Uterus (tissue), 4 donors: Measurements from ENCODE around the gene NFATC4. TPM values are rescaled to one million over a fixed set of nuclear protein-coding genes. Genes with fewer than 3 reads are reported as not detected.
A peak's percentile ranks its signal among the peaks of the same experiment; 100 is the strongest.

Experiments used
- DNase-seq, 2 donors: peaks; one replicate each; pipeline ENCODE4 v3.0.0-alpha.2; 2019 to 2020
- H3K27ac ChIP-seq, 2 donors: fragments of 200-600 bp; sonication (generic); 1 replicate in 1 of 2; 2 replicates in 1 of 2; pipeline ENCODE4 v1.5.1; 2016 to 2018
- H3K27me3 ChIP-seq, 2 donors: fragments of 200-600 bp; sonication (generic); one replicate each; pipeline ENCODE4 v1.5.1; 2018 to 2019; ENCODE audit warnings: control low read depth in 1 of 2
- H3K36me3 ChIP-seq, 2 donors: fragments of 200-600 bp; sonication (generic); one replicate each; pipeline ENCODE4 v1.5.1; 2019; ENCODE audit warnings: control low read depth in 1 of 2
- H3K4me1 ChIP-seq, 2 donors: fragments of 200-600 bp; sonication (generic); one replicate each; pipeline ENCODE4 v1.5.1; 2018 to 2019; ENCODE audit warnings: control low read depth in 1 of 2
- H3K4me3 ChIP-seq, 2 donors: fragments of 200-600 bp; sonication (generic); 1 replicate in 1 of 2; 2 replicates in 1 of 2; pipeline ENCODE4 v1.5.1; 2018 to 2019; ENCODE audit warnings: mild to moderate bottlenecking in 1 of 2
- H3K9me3 ChIP-seq, 2 donors: fragments of 200-600 bp; sonication (generic); one replicate each; pipeline ENCODE4 v1.5.1; 2019; ENCODE audit warnings: control low read depth in 1 of 2
- POLR2A ChIP-seq, 2 donors: fragments of 450-650 bp; IDR thresholded peaks; one replicate each; pipeline ENCODE4 v1.6.1; 2016; ENCODE audit warnings: antibody characterized with exemption in 2 of 2, mild to moderate bottlenecking in 1 of 2, moderate library complexity in 1 of 2
- intact Hi-C: fragments of 100-400 bp; cut with DNase I; formaldehyde crosslinking; loops from one replicate; pipeline ENCODE4 v1.15.1; 2023; ENCODE audit warnings: low total_unique reads
- total RNA-seq, 4 donors: library from RNA; depleted of rRNA in 3 of 4; stranded (reverse); fragments of >200 nt in 3 of 4; gene quantifications; one replicate each; pipeline versions ENCODE4 v1.1.0 to v1.2.4, GENCODE V29; 2014 to 2023
- TF ChIP-seq, protein P1 (sequence below), 4 experiments: fragments of 200-600 bp in 2 of 4; fragments of 450-650 bp in 2 of 4; sonication (generic) in 2 of 4; IDR thresholded peaks; one replicate each; pipeline ENCODE4 v1.5.1; 2016 to 2019; ENCODE audit warnings: antibody characterized with exemption in 4 of 4, mild to moderate bottlenecking in 2 of 4, moderate library complexity in 1 of 4
- donor health status: DM: yes; HTN: yes; CAD: no.

NFATC4 gene
- total RNA-seq, 4 donors from 2014 or later, result 25.6 to 187 (median 86.4) TPM

GRCh38 chr14:24361326-24361725 lies 6.7 kb upstream of the NFATC4 start:
- H3K27me3 ChIP-seq, result no peaks in the 10 kb centered on the region
- H3K4me1 ChIP-seq, result no peaks in the 10 kb centered on the region
- no peaks in the 10 kb centered on the region for H3K36me3 ChIP-seq
- H3K4me3 ChIP-seq, result no peak overlapping the region
- H3K27ac ChIP-seq, result no peak overlapping the region
- intact Hi-C loops, result no loop called here
- no peaks in the 10 kb centered on the region for H3K9me3 ChIP-seq
- no peak for TF ChIP-seq POLR2A (IDR thresholded peaks at IDR 0.05)
- TF ChIP-seq, protein P1, sequence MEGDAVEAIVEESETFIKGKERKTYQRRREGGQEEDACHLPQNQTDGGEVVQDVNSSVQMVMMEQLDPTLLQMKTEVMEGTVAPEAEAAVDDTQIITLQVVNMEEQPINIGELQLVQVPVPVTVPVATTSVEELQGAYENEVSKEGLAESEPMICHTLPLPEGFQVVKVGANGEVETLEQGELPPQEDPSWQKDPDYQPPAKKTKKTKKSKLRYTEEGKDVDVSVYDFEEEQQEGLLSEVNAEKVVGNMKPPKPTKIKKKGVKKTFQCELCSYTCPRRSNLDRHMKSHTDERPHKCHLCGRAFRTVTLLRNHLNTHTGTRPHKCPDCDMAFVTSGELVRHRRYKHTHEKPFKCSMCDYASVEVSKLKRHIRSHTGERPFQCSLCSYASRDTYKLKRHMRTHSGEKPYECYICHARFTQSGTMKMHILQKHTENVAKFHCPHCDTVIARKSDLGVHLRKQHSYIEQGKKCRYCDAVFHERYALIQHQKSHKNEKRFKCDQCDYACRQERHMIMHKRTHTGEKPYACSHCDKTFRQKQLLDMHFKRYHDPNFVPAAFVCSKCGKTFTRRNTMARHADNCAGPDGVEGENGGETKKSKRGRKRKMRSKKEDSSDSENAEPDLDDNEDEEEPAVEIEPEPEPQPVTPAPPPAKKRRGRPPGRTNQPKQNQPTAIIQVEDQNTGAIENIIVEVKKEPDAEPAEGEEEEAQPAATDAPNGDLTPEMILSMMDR (IDR thresholded peaks at IDR 0.05), result no peak
- no peak for DNase-seq

GRCh38 chr14:24362241-24362960 lies 5.6 kb upstream of the NFATC4 start:
- H3K4me3 ChIP-seq, result no peak overlapping the region
- DNase-seq, result no peak

GRCh38 chr14:24363401-24363800 lies 4.6 kb upstream of the NFATC4 start:
- TF ChIP-seq POLR2A (IDR thresholded peaks at IDR 0.05), result no peak
- TF ChIP-seq, protein P1 (IDR thresholded peaks at IDR 0.05), result no peak
- DNase-seq, result no peak
- intact Hi-C loops, result no loop called here

More at GRCh38 chr14:24362241-24362960, 5.6 kb upstream of the NFATC4 start:
- intact Hi-C loops, result no loop called here
- H3K9me3 ChIP-seq, result no peaks in the 10 kb centered on the region
- no peaks in the 10 kb centered on the region for H3K36me3 ChIP-seq
- TF ChIP-seq POLR2A (IDR thresholded peaks at IDR 0.05), result no peak
- TF ChIP-seq, protein P1 (IDR thresholded peaks at IDR 0.05), result no peak
- H3K4me1 ChIP-seq, result no peaks in the 10 kb centered on the region
- no peak overlapping the region for H3K27ac ChIP-seq
- H3K27me3 ChIP-seq, result no peaks in the 10 kb centered on the region

DNA sequence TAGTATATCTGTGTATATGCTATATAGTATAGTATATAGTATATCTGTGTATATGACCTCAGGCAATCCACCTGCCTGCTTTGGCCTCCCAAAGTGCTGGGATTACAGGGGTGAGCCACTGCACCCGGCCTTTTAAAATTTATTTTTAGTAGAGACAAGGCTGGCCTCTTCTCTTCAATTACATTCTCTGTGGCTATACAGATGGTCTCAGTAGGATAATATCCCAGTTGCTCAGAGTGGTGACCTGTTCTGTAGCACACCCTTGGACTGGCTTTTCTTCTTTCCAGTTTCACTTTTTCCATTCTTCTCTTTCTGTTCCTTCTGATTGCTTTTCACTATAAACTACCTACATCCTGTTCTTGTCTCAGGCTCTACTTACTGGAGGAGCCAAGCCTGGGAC lies 3.1 kb upstream of the NFATC4 start:
- no peak for DNase-seq
- intact Hi-C loops, result loop anchor here (5.0 kb wide), 1 partner anchor 67 kb away; no protein-coding TSS in a partner anchor
- H3K27ac ChIP-seq, result peak overlapping the region; percentile 94 to 99
- TF ChIP-seq POLR2A (IDR thresholded peaks at IDR 0.05), result no peak
- TF ChIP-seq, protein P1 (IDR thresholded peaks at IDR 0.05), result no peak
- no peaks in the 10 kb centered on the region for H3K4me1 ChIP-seq
- H3K27me3 ChIP-seq, result no peaks in the 10 kb centered on the region
- H3K9me3 ChIP-seq, result no peaks in the 10 kb centered on the region
- no peak overlapping the region for H3K4me3 ChIP-seq
- no peaks in the 10 kb centered on the region for H3K36me3 ChIP-seq

More at GRCh38 chr14:24363401-24363800, 4.6 kb upstream of the NFATC4 start:
- H3K4me1 ChIP-seq, result no peaks in the 10 kb centered on the region
- H3K36me3 ChIP-seq, result no peaks in the 10 kb centered on the region
- no peaks in the 10 kb centered on the region for H3K27me3 ChIP-seq
- no peaks in the 10 kb centered on the region for H3K9me3 ChIP-seq
- no peak overlapping the region for H3K4me3 ChIP-seq
- H3K27ac ChIP-seq, result no peak overlapping the region

DNA sequence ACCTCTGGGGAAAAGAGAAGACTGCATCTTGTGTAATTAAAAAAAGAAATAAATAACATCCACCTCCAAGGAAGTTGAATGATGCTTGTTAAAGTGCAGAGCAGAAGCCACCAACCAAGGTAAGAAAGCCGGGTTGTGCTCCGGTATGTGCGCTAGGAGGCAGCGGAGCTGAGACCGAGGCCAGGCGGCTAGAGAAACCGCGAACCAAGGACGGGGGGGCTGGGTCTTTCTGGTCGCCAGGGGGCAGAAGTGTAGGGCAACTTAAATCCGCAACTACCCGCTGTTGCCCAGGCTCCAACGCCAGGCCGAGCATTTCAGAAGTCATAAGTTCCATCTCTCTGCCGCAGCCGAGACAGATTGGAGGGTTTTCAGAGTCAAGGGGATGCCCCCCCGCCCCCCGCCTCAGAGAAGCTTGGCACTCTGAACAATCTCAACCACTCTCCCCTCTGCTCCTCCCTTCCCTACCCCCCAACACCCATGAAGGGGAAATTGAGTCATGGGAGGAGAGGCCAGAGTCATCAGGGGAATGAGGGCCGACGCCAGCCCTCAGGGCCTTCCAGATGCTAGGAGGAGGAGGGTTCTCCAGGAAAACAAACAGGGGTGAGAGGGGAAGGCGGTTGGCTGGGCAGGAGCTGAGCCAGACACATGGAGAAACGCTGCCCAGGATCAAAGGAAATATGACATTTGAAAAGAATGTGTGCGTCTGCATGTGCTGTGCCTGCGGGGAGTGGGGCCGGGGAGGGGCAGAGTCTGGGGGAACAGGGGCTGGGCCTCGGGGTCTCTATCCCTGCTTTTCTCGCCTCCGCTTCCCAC lies 2.2 kb upstream of the NFATC4 start:
- Histone ChIP-seq H3K27ac (peak overlapping the region; percentile 94 to 99), H3K4me3 (peak overlapping the region; percentile 69 to 81), H3K4me1 (no peaks in the 10 kb centered on the region), H3K9me3 (no peaks in the 10 kb centered on the region), H3K27me3 (no peaks in the 10 kb centered on the region), H3K36me3 (no peaks in the 10 kb centered on the region)
- peak; percentile 90 to 91 for DNase-seq
- intact Hi-C loops, result loop anchor here (5.0 kb wide), 1 partner anchor 66 kb away; no protein-coding TSS in a partner anchor
- TF ChIP-seq, protein P1 (IDR thresholded peaks at IDR 0.05), result peak; percentile 85 to 93 (median 92)
- no peak for TF ChIP-seq POLR2A (IDR thresholded peaks at IDR 0.05)
